ENCODE results near the gene ZNF750.

ZNF750 gene

DNA sequence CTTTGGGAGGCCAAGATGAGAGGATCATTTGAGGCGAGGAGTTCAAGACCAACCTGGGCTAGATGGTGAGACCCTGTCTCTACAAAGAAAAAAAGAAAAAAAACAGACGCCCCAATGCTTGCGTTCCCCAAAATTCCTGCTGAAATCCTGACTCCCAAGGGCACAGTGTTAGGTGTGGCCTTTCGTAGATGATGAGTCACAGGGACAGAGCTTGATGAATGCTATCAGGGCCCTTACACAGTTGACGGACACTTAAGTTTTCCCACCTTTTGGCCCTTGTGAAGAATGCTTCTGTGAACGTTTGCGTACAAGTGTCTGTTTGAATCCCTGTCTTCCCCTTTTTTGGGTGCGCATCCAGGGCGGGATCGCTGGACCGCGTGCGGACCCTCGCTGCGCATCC lies 16.5 kb upstream of the ZNF750 start:
- TF ChIP-seq POLR2A (IDR thresholded peaks at IDR 0.05; ENCODE audit: extremely low read depth, insufficient read length) (no peak), MYC (IDR thresholded peaks at IDR 0.05; ENCODE audit: low read depth, low read length) (no peak), MAX (IDR thresholded peaks at IDR 0.05; ENCODE audit: low read depth, low read length) (no peak), CTCF (IDR thresholded peaks at IDR 0.05; ENCODE audit: low read depth, low read length) (no peak)
- H3K4me3 ChIP-seq (ENCODE audit: low read depth, low read length), result no peak overlapping the region
- DNase-seq (ENCODE audit: low read depth), result no peak

GRCh38 chr17:82854226-82854625 lies 14.4 kb upstream of the ZNF750 start:
- no peak for DNase-seq (ENCODE audit: low read depth)
- H3K4me3 ChIP-seq (ENCODE audit: low read depth, low read length), result no peak overlapping the region
- TF ChIP-seq CTCF (IDR thresholded peaks at IDR 0.05; ENCODE audit: low read depth, low read length), result no peak
- TF ChIP-seq MYC (IDR thresholded peaks at IDR 0.05; ENCODE audit: low read depth, low read length), result no peak
- TF ChIP-seq MAX (IDR thresholded peaks at IDR 0.05; ENCODE audit: low read depth, low read length), result no peak
- TF ChIP-seq POLR2A (IDR thresholded peaks at IDR 0.05; ENCODE audit: extremely low read depth, insufficient read length), result no peak

GRCh38 chr17:82851381-82851780 lies 11.6 kb upstream of the ZNF750 start:
- TF ChIP-seq CTCF (IDR thresholded peaks at IDR 0.05; ENCODE audit: low read depth, low read length), result no peak
- no peak for TF ChIP-seq MAX (IDR thresholded peaks at IDR 0.05; ENCODE audit: low read depth, low read length)
- no peak for TF ChIP-seq POLR2A (IDR thresholded peaks at IDR 0.05; ENCODE audit: extremely low read depth, insufficient read length)
- TF ChIP-seq MYC (IDR thresholded peaks at IDR 0.05; ENCODE audit: low read depth, low read length), result no peak
- H3K4me3 ChIP-seq (ENCODE audit: low read depth, low read length), result no peak overlapping the region
- DNase-seq (ENCODE audit: low read depth), result no peak

GRCh38 chr17:82849076-82849945 lies 9.5 kb upstream of the ZNF750 start:
- DNase-seq (ENCODE audit: low read depth), result no peak
- no peak overlapping the region for H3K4me3 ChIP-seq (ENCODE audit: low read depth, low read length)
- no peak for TF ChIP-seq MAX (IDR thresholded peaks at IDR 0.05; ENCODE audit: low read depth, low read length)
- TF ChIP-seq POLR2A (IDR thresholded peaks at IDR 0.05; ENCODE audit: extremely low read depth, insufficient read length), result no peak

DNA sequence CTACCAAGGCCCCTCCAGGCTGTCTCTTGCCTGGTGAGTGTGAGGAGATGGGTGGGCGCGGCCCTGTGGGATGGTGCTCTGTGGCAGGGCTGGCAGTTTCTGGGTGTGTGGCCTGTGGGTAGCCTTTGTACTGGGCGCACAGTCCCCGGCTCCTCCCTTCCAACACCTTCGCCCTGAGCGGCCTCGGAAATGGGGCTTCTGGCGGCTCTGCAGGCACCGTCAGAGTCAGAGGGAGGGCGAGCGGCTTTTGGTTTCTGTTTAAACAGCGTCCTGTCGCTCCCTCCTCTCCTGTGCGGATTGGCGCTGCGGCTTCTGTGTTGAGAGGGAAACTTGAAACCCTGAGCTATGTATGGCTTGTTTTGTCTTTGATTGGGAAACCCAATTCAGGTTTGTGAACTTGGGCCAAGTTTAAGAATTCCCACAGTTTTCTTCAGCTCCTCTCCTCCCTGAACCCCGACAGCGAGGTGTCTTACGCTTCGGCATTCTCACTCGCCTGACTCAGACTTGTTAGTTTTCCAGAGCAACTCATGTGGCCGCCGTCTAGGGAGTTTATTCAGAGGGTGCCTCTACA lies 8.3 kb upstream of the ZNF750 start:
- DNase-seq (ENCODE audit: low read depth), result no peak
- no peak for TF ChIP-seq MAX (IDR thresholded peaks at IDR 0.05; ENCODE audit: low read depth, low read length)
- TF ChIP-seq CTCF (IDR thresholded peaks at IDR 0.05; ENCODE audit: low read depth, low read length), result no peak
- TF ChIP-seq POLR2A (IDR thresholded peaks at IDR 0.05; ENCODE audit: extremely low read depth, insufficient read length), result no peak
- TF ChIP-seq MYC (IDR thresholded peaks at IDR 0.05; ENCODE audit: low read depth, low read length), result no peak
- H3K4me3 ChIP-seq (ENCODE audit: low read depth, low read length), result no peak overlapping the region

DNA sequence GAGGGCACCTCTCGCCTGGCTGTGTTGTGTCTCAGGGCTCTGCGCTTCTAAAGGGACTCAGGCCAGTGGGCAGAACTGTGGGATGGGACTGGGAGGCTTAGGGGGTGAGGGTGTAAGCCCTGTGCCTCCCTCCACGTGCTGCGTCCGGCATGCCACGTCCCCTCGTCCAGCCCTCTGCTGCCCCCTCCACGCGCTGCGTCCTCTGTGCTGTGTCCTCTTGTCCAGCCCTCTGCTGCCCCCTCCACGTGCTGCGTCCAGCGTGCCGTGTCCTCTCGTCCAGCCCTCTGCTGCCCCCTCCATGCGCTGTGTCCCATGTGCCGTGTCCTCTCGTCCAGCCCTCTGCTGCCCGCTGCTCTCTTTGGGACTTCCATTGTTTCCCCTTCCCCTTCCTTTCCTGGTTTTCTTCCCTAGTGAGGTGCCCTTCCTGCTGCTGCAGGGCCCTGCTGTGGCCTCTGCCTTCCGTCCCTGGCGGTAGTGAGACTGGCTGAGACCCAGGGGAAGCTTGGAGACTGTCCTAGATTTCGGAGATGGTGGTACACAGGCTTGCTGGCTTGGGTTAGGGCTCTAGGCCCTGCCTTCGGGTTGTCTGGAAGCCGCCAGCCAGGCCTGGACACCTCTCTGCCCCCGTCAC lies 6.4 kb upstream of the ZNF750 start:
- no peak overlapping the region for H3K4me3 ChIP-seq (ENCODE audit: low read depth, low read length)
- DNase-seq (ENCODE audit: low read depth), result no peak
- TF ChIP-seq CTCF (IDR thresholded peaks at IDR 0.05; ENCODE audit: low read depth, low read length), result no peak
- no peak for TF ChIP-seq POLR2A (IDR thresholded peaks at IDR 0.05; ENCODE audit: extremely low read depth, insufficient read length)
- TF ChIP-seq MYC (IDR thresholded peaks at IDR 0.05; ENCODE audit: low read depth, low read length), result no peak
- no peak for TF ChIP-seq MAX (IDR thresholded peaks at IDR 0.05; ENCODE audit: low read depth, low read length)

Measured in NB4 (cell line).